WTC11 (cell line): ENCODE data around the gene TOR1AIP2.

ENCODE experiments used
- FOXK1 ChIP-seq: sonication (generic); formaldehyde crosslinking; IDR thresholded peaks from 2 replicates; pipeline ENCODE4 v1.8.0; 2022; ENCODE audit warnings: mild to moderate bottlenecking, moderate library complexity, missing genetic modification reagents
- JAZF1 ChIP-seq: fragments of 250-450 bp; sonication (Bioruptor Pico); IDR thresholded peaks from 2 replicates; pipeline ENCODE4 v1.9.0; 2021; ENCODE audit warnings: moderate library complexity, mild to moderate bottlenecking, inconsistent platforms
- NFYB ChIP-seq: sonication (generic); formaldehyde crosslinking; conservative IDR thresholded peaks from 2 replicates; pipeline ENCODE4 v1.8.0; 2022; ENCODE audit warnings: low read depth, missing genetic modification reagents
- NR3C1 ChIP-seq: sonication (generic); formaldehyde crosslinking; conservative IDR thresholded peaks from 2 replicates; pipeline ENCODE4 v1.8.1; 2023; ENCODE audit warnings: low read depth, mild to moderate bottlenecking, missing genetic modification reagents
- TEAD1 ChIP-seq: sonication (generic); formaldehyde crosslinking; IDR thresholded peaks from 2 replicates; pipeline ENCODE4 v1.8.0; 2022; ENCODE audit warnings: mild to moderate bottlenecking, missing genetic modification reagents
- ZBTB21 ChIP-seq: sonication (generic); formaldehyde crosslinking; IDR thresholded peaks from 2 replicates; pipeline ENCODE4 v1.8.1; 2023; ENCODE audit warnings: mild to moderate bottlenecking, missing genetic modification reagents, borderline replicate concordance
- ZNF263 ChIP-seq: sonication (generic); formaldehyde crosslinking; IDR thresholded peaks from 2 replicates; pipeline ENCODE4 v1.8.1; 2022; ENCODE audit warnings: low read depth, mild to moderate bottlenecking, moderate library complexity, missing genetic modification reagents
- TF ChIP-seq, protein P1 (sequence below): fragments of 200-600 bp; IDR thresholded peaks from 2 replicates; pipeline ENCODE4 v1.8.0; 2022; ENCODE audit warnings: antibody characterized with exemption
- TF ChIP-seq, protein P2 (sequence below): sonication (generic); formaldehyde crosslinking; IDR thresholded peaks from 2 replicates; pipeline ENCODE4 v1.8.1; 2023; ENCODE audit warnings: mild to moderate bottlenecking, moderate library complexity, missing genetic modification reagents
- TF ChIP-seq, protein P3 (sequence below): sonication (generic); formaldehyde crosslinking; IDR thresholded peaks from 2 replicates; pipeline ENCODE4 v1.8.0; 2023; ENCODE audit warnings: missing genetic modification reagents
- TF ChIP-seq, protein P4 (sequence below): sonication (generic); formaldehyde crosslinking; IDR thresholded peaks from 2 replicates; pipeline ENCODE4 v1.8.0; 2022; ENCODE audit warnings: mild to moderate bottlenecking, missing genetic modification reagents
- TF ChIP-seq, protein P5 (sequence below): sonication (generic); formaldehyde crosslinking; conservative IDR thresholded peaks from 2 replicates; pipeline ENCODE4 v1.8.1; 2022; ENCODE audit warnings: mild to moderate bottlenecking, missing genetic modification reagents

DNA sequence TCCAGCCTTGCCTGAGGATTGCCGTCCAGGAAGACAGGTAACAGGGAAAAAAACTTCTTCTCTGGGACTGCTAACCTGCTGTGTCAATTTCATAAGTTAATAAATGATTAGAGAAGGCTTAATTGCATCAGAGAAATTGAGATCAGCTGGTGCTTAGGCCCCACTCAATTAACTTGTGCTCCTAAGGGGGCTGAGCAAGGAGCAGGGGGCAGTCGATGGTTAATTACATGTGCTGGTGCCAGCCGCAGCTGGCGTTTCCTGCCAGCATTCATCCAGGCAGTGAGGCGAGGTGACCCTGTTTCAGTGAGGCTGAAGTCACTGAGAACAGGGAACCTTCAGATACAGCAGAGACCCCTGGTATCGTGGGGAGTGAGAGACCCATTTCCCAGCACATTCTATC, 74.5 kb downstream of the TOR1AIP2 start:
- TF ChIP-seq, protein P1, sequence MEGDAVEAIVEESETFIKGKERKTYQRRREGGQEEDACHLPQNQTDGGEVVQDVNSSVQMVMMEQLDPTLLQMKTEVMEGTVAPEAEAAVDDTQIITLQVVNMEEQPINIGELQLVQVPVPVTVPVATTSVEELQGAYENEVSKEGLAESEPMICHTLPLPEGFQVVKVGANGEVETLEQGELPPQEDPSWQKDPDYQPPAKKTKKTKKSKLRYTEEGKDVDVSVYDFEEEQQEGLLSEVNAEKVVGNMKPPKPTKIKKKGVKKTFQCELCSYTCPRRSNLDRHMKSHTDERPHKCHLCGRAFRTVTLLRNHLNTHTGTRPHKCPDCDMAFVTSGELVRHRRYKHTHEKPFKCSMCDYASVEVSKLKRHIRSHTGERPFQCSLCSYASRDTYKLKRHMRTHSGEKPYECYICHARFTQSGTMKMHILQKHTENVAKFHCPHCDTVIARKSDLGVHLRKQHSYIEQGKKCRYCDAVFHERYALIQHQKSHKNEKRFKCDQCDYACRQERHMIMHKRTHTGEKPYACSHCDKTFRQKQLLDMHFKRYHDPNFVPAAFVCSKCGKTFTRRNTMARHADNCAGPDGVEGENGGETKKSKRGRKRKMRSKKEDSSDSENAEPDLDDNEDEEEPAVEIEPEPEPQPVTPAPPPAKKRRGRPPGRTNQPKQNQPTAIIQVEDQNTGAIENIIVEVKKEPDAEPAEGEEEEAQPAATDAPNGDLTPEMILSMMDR = no peak
- TF ChIP-seq, protein P2, sequence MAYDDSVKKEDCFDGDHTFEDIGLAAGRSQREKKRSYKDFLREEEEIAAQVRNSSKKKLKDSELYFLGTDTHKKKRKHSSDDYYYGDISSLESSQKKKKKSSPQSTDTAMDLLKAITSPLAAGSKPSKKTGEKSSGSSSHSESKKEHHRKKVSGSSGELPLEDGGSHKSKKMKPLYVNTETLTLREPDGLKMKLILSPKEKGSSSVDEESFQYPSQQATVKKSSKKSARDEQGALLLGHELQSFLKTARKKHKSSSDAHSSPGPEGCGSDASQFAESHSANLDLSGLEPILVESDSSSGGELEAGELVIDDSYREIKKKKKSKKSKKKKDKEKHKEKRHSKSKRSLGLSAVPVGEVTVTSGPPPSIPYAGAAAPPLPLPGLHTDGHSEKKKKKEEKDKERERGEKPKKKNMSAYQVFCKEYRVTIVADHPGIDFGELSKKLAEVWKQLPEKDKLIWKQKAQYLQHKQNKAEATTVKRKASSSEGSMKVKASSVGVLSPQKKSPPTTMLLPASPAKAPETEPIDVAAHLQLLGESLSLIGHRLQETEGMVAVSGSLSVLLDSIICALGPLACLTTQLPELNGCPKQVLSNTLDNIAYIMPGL (CRISPR knock-in tag) = no peak
- TF ChIP-seq, protein P3, sequence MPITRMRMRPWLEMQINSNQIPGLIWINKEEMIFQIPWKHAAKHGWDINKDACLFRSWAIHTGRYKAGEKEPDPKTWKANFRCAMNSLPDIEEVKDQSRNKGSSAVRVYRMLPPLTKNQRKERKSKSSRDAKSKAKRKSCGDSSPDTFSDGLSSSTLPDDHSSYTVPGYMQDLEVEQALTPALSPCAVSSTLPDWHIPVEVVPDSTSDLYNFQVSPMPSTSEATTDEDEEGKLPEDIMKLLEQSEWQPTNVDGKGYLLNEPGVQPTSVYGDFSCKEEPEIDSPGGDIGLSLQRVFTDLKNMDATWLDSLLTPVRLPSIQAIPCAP (CRISPR knock-in tag) = no peak
- TF ChIP-seq ZBTB21 (no peak), JAZF1 (no peak), FOXK1 (no peak), NR3C1 (CRISPR knock-in tag) (no peak), ZNF263 (CRISPR knock-in tag) (no peak), NFYB (CRISPR knock-in tag) (no peak), TEAD1 (CRISPR knock-in tag) (no peak)
- TF ChIP-seq, protein P4, sequence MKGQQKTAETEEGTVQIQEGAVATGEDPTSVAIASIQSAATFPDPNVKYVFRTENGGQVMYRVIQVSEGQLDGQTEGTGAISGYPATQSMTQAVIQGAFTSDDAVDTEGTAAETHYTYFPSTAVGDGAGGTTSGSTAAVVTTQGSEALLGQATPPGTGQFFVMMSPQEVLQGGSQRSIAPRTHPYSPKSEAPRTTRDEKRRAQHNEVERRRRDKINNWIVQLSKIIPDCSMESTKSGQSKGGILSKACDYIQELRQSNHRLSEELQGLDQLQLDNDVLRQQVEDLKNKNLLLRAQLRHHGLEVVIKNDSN = no peak
- TF ChIP-seq, protein P5, sequence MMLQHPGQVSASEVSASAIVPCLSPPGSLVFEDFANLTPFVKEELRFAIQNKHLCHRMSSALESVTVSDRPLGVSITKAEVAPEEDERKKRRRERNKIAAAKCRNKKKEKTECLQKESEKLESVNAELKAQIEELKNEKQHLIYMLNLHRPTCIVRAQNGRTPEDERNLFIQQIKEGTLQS (CRISPR knock-in tag) = no peak
